Left hindlimb (tissue), 1 donor: ENCODE results near the gene DPAGT1.
"Not testable (repeated sequence)": the region's sequence is repeated elsewhere in the genome, so short reads cannot be mapped to it uniquely, and the experiment has no call there.

Experiments used
- DNase-seq: peaks from one replicate; pipeline ENCODE4 v3.0.0-alpha.2; 2018

The DPAGT1 gene

DNA sequence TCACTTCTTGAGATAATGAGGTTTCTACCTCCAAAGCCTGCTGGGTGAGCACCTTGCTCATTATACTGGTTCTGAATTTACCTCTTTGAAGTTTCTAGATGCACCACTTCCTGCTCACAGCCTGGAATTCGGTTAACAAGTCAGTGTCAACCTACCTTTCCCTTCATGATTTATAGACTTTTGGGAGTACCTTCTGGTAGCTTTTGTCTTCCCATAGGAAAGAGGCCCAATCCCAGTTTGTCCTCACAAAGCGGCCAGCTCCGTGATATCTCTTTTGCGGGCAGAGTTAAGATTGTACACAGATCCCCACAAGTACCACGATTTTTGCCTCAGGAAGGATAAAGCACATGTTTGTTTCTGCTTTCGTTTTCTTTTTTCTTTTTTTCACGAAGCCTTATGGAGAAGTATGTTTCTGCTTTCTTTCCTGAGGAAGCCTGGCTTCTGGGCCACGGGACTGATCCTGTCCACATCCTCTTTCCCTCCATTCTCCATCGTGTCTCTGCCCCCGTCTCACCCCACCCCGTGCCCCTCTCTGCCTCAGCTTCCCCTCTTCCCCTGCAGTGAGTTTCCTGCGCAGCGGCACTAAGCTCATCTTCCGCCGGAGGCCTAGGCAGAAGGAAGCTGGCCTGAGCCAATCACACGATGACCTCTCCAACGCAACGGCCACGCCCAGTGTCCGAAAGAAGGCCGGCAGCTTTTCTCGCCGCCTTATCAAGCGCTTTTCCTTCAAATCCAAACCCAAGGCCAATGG is 14.0 kb upstream of the DPAGT1 start:
- no peak for DNase-seq

- DNase-seq: no peak
Observed at GRCh38 chr11:119114351-119114750, 12.7 kb upstream of the DPAGT1 start.

DNA sequence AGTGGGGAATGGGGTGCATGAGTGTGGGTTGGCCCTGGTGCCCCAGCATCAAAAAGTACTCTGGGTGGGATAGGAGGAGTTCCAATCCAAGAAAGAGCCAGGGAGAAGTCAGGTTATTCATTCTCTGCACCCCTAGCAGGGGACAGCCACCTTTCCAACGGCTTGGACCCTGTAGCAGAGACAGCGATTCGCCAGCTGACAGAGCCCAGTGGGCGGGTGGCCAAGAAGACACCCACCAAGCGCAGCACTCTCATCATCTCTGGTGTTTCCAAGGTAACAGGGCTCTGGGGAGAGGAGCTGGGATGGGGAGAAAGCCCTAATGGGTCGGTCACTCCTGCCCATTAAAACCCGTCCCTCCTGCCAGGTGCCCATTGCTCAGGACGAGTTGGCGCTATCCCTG is 12.1 kb upstream of the DPAGT1 start:
- no peak for DNase-seq

GRCh38 chr11:119112314-119113020 is 10.8 kb upstream of the DPAGT1 start:
- DNase-seq: no peak

GRCh38 chr11:119111361-119111925 is 9.8 kb upstream of the DPAGT1 start:
- DNase-seq: no peak

GRCh38 chr11:119110439-119110838 is 8.8 kb upstream of the DPAGT1 start:
- DNase-seq: no peak

- no peak for DNase-seq
Observed at GRCh38 chr11:119109843-119110242, 8.2 kb upstream of the DPAGT1 start.

DNA sequence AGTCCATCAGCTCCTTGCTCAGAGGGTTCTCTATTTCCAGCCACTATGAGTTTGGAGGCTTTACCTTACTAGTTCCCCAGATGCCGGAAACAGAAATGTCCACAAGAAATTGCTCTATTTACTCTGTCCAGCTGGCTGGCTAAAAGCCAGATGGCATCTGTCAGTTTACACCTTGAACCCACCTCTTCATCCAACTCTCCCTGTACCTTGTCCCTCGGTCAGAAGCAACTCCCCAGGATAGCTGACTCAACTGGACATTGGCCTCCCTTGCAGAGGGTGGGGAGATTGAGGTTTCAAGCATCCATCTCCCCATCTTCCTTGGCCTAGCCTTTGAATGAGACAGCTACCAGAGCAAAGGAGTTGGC is 7.2 kb upstream of the DPAGT1 start:
- DNase-seq: no peak

DNA sequence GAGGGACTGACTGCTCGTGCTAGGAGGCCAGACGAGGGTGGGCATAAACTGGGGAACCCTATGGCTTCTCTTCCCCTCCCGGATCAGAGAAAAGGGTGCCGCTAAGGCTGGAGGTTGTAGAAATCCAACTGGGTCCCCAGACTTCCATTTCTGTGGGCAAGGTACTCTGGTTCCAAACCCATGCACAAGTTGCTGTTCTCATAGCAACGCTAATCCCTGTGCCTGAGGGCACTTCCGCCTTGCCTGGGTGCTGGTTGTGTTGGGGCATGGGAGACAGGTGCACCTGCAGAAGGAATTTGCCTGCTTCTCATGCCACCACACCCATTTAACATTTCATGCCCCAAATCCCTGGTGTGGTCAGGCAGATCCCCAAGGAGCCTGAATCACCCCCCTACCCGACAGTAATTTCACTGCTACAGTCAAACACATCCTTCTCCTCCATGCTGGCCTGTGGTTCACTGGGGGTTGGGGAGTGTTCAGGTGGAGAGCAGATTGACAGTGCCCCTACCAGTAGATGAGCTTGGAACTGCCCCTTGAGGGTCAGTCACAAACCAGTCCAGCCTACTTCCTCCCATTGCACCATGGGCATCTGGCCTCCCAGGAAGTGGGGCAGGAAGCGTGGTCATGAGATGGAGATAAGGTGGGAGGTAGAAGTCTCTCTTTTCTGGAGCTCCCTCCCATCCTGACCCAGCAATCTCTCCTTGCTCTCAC is 6.6 kb upstream of the DPAGT1 start:
- no peak for DNase-seq

DNA sequence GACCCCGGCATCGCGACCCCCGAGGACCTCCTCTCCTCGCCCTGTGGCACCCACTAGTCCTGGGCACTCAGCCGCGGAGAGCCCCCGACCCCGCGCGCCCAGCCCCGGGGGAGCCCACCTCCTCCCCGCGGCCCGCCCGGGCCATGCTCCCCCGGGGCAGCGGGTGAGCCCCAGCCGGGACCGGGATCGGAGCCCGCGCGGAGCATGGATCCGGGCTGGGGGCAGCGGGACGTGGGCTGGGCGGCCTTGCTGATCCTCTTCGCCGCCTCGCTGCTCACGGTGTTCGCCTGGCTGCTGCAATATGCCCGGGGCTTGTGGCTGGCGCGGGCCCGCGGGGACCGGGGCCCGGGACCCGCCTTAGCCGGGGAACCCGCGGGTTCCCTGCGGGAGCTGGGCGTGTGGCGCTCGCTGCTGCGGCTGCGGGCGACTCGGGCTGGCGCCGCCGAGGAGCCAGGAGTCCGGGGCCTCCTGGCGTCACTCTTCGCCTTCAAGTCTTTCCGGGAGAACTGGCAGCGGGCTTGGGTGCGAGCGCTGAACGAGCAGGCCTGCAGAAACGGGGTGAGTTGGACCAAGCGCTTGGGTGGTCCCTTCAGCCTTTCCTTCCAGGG is 6.0 kb upstream of the DPAGT1 start:
- no peak for DNase-seq

DNA sequence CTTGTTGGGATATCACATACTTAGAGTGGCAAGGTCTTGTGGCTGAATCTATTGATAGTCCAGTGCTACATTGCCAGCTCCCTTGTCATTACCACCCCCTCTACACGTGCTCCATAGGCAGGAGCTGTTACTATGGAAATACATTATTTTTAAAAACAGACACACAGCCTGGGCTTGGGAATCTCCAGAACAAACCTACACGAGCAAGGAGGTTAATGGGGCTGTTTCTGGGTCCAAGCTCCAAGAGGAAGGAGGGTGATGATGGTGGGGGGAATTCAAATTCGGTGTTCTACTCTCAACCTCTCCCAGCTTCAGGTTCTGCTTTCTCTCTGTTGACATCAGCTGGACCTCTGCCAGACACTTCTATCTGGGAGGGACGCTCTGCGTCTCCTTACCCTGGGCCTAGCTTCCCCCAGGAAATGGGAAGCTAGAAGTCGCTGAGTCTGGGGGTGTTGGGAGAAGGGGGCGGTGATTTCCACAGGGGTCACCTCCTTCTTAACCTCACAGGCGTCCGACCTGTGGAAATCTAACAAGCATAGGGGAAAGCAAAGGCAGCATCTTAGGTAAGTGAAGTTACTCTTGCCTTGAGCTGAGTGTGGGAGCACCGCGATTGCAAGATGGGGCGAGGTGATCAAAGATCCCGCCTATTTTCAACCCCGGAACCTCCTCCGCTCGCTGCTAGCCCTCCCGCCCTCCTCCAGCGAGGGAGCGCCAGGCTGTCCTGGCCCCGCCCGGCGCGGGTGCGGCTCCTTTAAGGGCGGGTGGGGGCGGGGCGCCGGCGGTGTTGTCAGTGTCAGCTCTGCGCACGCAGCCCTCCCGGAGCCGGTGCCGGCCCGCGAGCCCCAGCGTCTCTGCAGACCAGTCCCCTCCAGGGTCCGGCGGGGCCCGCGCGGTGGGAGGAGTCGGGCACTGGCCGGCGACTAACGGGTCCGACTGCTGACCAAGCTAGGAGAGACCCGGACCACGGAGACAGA is 5.2 kb upstream of the DPAGT1 start, which contains the start of gene C2CD2L:
Gene C2CD2L (plus strand): TSS at position 781 of the 974 bp plus-strand sequence. CDS start 398 bp downstream, outside the sequence.
- DNase-seq: peak; percentile 94

DNA sequence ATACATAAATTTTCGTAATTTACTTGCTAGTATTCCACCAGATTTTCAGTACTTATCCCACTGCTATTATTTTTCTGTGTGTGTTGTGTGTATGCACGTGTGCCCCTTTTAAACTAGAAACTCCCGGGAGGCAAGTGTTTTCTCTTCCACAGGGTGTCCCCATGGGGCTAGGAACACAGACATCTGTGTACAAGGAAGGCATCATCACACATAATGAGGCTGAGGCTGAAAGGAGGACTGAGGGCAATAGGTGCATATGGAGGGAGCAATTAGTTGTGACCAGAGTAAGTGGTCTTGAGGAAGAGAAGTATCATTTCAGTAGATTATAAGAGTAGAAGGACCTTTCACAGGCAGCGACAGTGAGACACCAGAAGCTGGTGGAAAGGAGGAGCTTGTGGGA is 2.1 kb upstream of the DPAGT1 start:
- DNase-seq: no peak

- not testable (repeated sequence) for DNase-seq
Observed at GRCh38 chr11:119103161-119103664, 1.6 kb upstream of the DPAGT1 start.

DNA sequence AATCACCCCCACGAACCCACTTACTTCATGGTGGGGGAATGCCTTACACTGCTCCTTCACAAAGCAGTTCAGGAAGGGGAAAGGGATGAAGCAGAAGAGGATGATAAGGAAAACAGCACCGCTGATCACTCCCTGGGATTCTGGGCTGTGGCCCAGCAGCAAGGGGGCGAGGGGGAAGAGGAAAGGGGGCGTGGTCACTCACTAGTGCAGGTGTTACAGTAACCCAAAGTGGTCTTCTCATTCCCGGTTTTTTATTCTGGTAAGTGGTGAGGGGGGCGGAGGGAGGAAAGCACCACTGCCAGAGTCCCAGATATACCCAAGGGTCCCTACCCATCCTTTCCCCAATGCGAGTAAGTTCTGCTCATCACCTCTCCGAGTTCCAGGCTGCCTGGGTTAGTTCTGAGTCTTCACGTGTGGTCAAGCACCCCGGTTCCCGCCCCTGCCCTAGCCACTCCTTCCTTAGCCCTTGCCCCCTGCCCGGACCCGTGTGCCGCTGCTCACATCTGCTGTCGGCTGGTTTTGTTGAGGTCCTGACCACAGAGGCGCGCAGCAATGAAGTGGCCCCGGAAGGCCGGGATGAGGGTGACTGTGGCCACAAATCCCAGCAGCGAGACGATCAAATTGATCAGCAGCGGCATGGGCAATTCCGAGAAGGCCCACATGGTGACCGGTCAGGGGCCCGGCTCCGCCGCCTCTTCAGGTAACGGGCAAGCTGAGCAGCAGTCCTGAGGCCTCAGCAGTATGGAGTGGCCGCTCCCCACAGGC is 477 bp downstream of the DPAGT1 start:
- no peak for DNase-seq

- DNase-seq: no peak
Observed at GRCh38 chr11:119100246-119100970, 1.2 kb downstream of the DPAGT1 start.

DNA sequence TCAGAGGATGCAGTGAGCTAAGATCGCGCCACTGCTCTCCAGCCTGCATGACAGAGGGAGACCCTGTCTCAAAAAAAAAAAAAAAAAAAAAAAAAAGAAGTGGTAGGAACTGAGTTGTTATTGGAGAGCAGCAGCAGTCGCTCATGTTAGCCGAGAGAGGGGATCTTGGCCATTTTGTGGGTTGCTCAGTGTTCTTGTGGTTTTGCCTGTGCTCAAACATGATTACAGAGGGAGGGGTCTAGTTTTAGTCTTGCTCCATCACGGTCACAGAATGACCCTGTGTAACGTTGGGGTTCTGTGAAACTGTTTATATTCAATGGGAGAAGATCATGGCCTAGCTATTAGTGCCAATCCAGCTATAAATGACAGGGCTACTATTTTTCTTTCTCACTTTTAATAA is 1.9 kb downstream of the DPAGT1 start:
- DNase-seq: no peak

DNA sequence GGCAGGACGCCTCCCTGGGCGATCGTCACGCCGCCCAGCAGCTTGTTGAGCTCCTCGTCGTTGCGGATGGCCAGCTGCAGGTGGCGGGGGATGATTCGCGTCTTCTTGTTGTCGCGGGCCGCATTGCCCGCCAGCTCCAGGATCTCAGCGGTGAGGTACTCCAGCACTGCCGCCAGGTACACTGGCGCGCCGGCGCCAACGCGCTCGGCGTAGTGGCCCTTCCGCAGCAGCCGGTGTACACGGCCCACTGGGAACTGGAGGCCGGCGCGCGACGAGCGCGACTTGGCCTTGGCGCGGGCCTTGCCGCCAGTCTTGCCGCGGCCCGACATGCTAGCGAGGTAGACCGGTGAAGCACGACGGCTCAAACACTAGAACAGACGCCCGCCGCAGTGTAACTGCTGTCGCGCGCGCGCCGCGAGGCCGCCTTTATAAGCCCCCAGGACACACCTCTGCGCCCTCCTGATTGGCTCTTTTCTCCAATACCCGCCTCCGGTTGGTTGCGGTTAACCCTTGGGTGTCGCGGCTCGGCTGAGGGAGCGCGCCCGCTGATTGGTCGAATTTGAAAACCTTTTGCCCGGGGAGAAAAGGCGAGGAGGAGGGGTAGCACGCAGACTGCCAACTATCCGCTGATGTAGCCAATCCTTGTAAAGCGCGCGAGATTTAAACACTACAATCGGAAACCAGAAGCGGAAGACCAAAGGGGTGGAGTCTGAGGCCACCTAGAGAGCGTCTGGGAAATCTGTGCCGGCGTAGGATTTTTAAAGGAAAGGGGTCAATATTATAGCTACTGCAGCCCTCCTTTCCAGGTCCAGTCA is 6.4 kb downstream of the DPAGT1 start:
- DNase-seq: peak; percentile 99

DNA sequence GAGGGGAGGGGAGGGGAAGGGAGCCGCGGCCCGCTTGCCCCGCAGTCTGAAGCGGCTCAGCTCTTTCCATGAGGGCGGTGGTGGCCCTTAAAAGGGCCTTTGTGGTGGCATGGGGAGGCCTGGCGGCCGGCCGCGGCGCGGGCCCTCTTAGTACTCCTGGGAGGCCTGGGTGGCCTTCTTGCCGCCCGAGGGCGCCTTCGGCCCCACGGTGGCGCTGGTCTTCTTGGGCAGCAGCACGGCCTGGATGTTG is 6.9 kb downstream of the DPAGT1 start:
- DNase-seq: no peak
